D341Med (cell line): ENCODE measurements around the gene RIPOR3.
"Not testable (repeated sequence)": the region's sequence is repeated elsewhere in the genome, so short reads cannot be mapped to it uniquely, and the experiment has no call there.

Source experiments
- DNase-seq: peaks from one replicate; pipeline ENCODE4 v3.0.0; 2012; ENCODE audit warnings: low spot score

RIPOR3 gene

DNA sequence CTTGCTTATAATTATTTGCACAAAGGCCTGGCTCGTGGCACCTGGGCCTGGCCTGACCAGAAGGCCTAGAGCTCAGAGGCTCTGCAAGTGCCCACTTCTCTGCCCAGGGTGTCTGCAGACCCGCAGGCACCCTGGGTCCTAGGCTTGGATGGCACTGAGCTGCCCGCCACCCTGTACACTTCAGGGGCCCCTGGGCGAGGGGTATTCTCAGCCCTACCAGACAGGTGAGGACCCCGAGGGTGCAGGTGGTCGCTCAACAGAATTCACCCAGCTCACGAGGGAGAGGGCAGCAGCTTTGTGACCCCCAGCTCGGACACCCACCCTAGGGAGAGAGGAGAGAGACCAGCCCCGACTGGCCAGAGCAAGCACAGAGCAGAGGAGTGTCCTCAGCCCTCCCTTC is 83.9 kb downstream of the RIPOR3 start:
- DNase-seq = no peak

DNA sequence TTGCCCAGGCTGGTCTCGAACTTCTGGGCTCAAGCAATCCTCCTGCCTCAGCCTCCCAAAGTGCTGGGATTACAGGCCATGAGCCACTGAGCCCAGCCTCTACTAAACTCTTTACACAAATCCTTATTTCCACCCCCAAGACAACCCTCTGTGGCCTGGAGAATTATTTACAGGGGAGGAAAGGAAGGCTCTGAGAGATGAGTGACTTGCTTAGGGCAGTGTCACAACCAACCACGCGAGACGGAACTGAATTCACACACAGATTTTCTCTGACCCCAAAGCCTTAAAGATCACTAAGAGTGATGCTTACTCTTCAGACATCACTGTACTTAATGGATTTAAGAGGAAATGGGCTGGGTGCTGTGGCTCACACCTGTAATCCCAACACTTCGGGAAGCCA is 86.2 kb downstream of the RIPOR3 start:
- no peak for DNase-seq

DNA sequence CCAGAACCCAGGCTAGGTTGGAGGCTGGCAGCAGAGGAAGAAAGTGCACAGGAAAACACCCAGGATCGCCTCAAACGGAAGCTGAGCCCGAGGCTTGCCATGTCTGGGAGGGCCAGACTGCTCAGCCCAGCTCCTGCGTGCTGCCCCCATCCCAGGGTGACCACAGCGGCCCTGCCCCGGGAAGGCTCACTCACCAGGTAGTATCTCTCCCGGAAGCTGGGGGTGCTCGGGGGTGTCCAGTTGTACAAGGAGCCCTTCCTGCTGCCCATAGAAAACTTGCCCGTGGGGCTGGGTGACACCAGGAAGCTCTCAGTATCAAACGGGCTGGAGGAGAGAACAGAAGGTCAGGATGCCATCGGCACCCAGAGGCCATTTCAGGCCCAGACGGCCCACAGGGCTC is 86.9 kb downstream of the RIPOR3 start:
- DNase-seq = no peak

DNA sequence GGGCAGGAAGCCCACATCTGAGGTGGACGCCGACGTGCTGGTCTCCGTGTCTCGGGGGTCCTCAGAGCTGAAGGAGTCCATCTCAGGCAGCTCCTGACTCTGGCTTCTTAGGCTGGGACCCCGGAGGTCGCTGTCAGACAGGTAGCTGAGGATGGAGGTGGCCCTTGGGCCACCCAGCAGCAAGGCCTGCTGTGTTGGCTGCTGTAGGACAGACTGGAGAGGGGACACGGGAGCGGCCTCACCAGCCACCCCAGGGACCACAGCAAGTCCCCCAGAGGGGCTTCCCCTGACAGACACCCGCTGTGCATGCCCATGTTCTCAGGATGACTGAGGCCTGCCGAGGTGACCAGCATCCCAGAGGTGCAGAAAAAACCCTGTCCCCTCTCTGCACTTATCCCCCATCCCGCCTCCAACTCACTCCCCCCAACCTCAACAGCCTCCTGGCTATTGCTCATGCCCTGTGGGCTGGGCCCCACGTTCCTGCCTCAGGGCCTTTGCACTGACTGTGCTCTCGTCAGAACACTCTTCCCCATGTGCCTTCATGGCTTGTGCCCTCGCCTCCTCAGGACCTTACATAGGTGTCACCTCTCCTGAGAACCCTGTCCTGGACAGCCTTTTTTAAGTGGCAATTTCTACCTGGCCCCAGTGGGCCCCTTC is 88.8 kb downstream of the RIPOR3 start:
- no peak for DNase-seq

DNA sequence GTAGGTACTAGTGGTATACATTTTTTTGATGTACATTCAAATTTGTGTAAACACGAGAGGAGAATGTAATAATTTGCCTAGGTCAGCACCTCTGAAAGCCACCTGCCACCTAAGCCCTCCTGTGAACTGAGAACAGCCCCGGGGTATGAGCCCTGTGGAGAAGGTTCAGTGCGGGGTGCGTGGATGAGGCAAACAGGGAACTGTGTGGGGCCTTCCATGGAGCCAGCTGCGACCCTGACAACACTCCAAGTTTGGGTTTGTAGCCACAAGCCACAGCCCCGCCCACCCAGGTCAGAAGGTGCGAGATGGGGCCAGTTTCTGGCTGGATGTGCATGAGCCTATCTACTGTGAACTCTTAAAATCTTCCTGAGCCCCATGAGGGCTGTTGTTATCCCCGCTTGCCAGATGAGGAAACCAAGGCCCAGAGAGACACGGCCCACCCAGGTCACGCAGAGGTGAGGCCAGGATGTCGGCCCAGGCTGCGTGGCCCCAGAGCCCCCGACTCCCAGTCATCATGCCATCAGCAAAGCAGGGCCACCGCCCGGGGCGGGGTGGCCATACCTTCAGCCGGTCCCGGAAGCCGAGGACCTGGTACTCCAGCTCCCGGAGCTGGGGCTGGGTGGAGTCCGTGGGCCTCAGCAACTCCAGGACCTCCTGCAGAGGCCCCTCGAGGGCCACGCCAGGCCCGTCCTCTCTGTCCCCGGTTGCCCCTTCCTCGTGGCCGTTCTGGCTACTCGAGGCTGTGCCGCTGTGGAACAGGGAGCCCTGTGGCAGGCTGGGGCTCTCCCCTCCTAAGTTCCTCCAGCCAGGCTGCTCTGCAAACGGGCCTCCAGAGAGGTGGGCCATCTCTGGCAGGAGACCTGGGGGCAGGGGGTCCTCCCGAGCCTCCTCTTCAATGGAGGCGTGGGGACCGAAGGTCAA is 89.6 kb downstream of the RIPOR3 start:
- DNase-seq = no peak

DNA sequence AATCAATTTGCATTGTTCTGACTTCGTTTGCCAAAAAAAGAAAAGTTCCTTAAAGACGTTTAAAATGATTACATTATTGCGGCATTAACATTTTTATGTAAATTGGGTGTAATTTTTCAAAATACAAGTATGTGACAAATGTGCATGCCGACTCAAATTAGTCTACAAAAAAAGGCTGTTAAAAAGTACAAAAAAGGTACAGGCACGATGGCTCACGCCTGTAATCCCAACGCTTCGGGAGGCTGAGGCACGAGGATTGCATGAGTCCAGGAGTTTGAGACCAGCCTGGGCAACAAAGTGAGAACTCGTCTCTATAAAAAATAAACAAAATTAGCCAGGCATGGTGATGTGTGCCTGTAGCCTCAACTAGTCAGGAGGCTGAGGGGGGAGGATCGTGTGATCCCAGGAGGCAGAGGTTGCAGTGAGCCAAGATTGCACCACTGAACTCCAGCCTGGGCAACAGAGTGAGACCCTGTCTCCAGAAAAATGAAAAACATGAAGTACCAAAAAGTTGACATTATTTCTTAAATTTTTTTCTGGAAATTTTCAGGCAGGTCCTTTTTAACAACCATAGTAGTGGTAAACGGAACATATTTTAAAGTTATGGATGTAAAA is 91.0 kb downstream of the RIPOR3 start:
- no peak for DNase-seq

DNA sequence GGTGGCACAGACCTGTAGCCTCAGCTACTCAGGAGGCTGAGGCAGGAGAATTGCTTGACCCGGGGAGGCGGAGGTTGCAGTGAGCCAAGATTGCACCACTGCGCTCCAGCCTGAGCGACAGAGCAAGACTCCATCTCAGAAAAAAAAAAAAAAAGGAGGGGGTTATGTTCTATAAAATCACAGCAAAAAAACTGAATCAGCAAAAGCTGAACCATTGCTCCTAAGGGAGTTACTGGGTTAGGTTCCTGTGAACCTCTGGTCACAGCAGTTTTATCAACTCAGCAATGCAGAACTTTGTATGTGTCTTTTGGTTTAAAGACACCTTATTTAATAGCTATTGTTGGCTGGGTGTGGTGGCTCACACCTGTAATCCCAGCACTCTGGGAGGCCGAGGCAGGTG is 92.6 kb downstream of the RIPOR3 start:
- DNase-seq = not testable (repeated sequence)

DNA sequence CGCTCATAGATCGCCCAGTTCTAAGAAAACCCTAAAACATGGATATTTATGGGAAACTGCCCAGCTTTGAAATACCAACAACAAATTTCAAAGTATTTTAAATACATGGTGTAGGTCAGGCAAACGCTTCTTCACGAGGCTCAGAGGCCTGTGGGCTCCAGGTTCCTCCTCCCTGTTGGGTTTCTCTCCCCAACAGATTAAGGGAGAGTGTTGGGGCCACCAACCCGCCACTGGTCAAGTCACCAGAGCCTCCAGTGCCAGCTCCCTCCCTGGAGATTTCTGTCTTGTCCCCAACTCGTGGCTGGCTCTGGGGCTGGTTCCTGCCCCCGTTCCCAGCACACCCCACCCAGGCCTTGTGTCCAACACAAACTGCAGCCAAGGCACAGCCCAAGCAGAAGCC is 93.3 kb downstream of the RIPOR3 start:
- DNase-seq = no peak

DNA sequence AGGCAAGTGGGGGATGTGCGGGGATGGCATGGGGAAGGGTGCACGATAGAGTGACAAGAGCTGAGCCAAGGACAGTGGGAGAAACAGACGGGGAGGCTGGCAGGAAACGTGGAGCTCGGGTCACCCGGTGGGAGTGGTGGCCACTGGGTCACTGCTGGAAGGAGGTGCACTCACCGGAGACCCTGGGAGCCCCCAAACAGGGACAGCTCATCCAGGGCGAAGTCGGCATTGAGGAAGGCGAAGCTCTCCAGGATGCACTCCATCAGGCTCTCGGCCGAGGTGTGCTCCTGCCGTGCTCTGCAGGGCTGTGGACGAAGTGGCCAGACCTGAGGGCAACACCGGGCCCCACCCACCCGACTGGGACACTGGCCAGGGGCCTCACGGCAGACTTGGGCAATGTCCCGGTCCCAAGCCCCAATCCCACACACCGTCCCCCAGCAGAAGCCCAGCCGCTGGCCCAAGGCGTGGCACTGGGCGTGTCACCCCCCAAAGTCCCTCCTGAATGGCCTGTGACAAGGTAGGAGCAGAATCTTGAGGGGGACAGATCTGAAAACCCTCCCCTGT is 93.9 kb downstream of the RIPOR3 start:
- no peak for DNase-seq

DNA sequence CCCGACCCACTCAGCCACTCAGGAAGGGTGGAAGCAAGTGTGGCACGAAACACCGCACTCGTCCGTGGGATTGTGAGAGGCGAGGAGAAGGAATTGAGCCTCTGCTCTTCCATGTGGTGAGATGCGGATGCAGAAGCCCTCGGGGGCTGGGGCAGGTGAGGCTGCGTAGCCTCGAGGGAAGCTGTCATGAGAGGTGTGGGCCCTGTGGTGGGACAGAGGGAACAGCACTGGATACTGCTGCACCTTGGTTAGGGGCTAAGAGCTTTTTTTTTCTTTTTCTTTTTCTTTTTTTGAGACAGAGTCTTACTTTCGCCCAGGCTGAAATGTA is 94.7 kb downstream of the RIPOR3 start:
- DNase-seq = no peak

- DNase-seq = no peak
These were observed 95.2 kb downstream of the RIPOR3 start for GRCh38 chr20:50595988-50596693.

DNA sequence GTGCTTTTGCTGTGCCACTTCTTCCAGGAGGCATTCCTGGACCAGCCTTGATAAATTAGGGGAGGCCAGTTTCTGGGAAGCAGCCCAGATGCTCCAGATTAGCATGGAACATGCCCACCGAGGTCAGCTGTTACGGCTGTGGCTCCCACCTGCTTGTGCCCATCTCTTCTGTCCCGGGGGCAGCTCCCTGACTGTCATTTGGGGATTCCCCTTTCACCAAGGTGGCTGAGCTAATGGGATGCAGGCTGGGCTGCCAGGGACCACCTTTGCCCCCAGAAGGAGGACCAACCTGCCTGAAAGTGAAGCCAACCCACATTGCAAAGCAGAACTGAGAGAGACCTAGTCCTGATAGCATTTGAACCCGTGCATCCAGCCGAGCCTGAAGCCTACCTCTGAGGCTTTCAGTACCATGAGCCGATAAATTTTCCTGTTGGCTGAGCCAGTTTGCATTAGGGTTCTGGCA is 95.9 kb downstream of the RIPOR3 start:
- no peak for DNase-seq

DNA sequence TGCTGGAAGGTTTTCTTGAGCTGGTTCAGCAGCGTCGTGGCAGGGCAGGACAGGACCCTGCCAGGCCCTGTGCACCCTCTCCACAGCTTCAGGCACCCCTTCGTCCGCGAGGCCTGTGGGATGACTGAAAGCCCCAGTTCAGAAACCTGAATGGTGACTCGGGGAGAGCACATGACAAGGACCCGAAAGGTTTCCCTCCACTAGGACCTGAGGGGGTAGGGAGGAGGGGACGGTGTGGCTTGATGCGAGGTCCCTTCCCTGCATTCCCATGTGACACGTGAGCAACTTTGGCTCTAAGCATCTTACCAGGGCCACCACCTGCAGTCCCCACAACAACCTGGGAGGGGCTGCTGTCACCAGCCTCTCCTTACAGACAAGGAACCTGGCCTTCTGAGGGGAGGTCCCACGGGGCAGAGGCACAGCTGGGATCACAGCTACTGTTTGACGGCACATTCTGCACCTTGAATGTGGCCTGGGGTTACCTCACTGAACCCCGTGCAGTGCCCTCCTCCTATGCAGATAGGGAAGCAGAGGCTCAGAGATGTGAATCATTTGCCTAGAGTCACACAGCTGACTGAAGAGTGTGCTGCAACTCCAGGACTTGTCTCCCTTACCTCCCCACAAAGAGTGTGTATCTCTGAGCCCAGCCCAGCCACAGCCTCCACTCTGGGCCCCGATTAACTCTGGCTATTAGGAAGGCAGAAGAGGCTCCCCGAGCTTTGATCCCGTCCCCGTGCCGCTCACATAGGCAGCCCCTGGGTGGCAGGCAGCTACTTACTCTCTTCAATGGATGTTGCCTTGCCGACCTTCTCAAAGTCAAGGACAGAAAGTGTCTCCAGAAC is 96.5 kb downstream of the RIPOR3 start:
- no peak for DNase-seq

GRCh38 chr20:50594231-50594590 is 97.1 kb downstream of the RIPOR3 start:
- no peak for DNase-seq

- no peak for DNase-seq
These were observed 98.4 kb downstream of the RIPOR3 start for GRCh38 chr20:50593005-50593335.

DNA sequence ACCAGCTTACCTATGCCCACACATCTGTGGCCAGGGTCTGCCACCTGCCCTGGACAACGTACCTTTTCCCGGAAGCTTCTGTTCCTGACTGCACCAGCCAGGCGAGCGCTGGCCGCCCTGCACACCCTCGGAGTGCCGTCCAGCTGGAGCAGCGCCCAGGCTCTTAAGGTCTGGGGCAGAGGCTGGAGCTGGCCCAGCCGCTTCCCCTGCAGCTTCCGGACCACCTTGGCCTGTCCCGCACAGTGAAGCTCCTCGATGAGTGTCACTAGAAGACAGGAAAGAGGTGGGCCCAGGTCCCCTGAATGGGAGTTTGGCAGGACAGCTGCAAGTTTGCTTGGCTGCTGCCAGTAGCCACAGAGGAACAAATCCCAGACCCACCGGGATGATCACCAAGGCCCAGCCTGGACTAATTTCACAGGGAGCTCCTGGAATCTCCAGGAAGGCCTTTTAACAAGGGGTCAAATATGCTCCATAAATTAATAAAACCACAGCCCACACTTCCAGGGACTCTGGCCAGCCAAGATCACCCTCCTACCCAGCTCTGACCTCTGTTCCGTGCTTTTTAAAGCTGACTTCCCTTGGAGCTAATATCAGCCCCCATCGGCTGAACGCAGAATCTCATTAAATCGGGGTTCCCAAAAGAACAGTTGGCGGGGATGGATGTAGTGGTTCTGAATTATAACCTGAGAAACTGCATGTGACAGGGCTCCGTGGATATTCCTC is 98.9 kb downstream of the RIPOR3 start:
- DNase-seq = no peak

DNA sequence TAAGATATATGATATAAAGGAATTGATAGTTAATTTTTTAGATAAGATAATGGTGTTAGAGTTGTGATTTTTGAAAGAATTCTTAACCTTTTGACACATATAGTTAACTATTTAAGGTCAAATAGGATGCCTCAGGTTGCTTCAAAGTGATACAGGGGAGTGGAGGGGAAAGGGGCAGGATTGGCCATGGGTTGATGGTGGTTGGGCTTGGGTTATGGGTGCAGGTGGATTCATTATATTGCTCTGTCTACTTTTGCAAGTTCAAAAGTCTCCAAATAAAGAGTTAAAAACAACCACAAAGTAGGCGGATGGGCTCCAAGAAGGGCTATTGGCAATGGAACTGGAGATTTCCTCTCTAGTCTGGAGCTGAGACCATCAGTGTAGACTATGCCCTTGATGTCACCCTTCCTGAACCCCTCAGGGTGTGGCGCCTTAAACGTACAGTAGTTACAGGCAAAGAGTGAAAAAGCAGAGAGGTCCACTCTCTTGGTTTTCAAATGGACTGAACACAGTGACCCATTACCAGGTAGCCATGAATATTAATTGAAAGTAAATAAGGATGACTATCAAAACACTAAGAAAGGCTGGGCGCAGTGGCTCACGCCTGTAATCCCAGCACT is 100.0 kb downstream of the RIPOR3 start:
- no peak for DNase-seq

GRCh38 chr20:50590348-50590664 is 101.0 kb downstream of the RIPOR3 start:
- DNase-seq = no peak

DNA sequence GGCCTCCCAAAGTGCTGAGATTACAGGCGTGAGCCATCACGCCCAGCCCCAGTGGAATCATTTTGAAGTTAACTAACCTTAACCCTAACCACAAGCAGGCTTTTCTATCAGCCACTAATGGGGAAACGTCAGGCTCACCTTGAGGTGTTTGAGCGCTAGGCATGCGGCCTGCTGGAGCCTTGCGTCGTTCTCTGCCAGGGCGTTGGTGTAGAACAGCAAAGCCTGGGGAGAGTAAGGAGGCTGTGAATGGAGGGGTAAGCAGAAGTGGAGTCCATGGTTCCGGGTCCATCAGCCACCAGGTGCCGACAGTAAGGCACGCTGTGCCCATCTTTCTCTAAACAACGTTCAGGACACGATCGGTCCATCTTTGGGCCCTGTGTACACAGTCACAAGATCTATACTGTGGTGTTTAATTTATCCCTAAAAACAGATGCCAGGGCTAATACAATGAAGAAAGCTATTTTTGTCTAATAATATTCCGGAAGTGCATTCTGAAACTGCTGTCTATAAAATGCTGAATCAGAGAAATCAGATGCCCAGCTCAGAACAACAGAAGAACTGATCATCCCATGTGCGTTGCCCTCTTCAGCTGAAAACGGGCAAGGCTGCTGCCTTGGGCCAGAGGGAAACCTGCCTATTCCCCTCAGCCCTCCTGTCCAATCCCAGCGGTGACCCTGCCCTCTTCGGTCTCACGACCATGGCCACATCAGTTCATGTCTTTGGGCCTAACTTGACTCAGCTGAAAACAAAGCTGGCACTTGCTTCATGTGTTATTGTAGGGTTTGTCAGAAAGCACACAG is 101.6 kb downstream of the RIPOR3 start:
- DNase-seq = no peak
